Smooth muscle cell (in vitro differentiated cells): Measurements from ENCODE around the gene HKDC1. TPM values are rescaled to one million over a fixed set of nuclear protein-coding genes. Genes with fewer than 3 reads are reported as not detected.

ENCODE experiments used
- DNase-seq: peaks from one replicate; lab custom pipeline; 2025; ENCODE audit not compliant: unreplicated experiment; lab: John Stamatoyannopoulos, UW
- H2AFZ ChIP-seq: fragments of 200-600 bp; sonication (generic); 2 replicates; pipeline ENCODE4 v1.6.0; 2016; ENCODE audit warnings: antibody characterized with exemption, low read depth, mild to moderate bottlenecking
- H3F3A ChIP-seq: fragments of 200-600 bp; sonication (generic); 2 replicates; pipeline ENCODE4 v1.6.0; 2017; ENCODE audit warnings: antibody characterized with exemption, low read depth
- H3K27ac ChIP-seq: fragments of 200-600 bp; sonication (generic); 2 replicates; pipeline ENCODE4 v1.5.1; 2016; ENCODE audit warnings: low read depth, mild to moderate bottlenecking
- H3K27me3 ChIP-seq: fragments of 200-600 bp; sonication (generic); 2 replicates; pipeline ENCODE4 v1.6.1; 2016; ENCODE audit warnings: low read depth, mild to moderate bottlenecking
- H3K36me3 ChIP-seq: fragments of 200-600 bp; sonication (generic); 2 replicates; pipeline ENCODE4 v1.5.1; 2016; ENCODE audit warnings: low read depth
- H3K4me1 ChIP-seq: fragments of 200-600 bp; sonication (generic); 2 replicates; pipeline ENCODE4 v1.5.1; 2016; ENCODE audit warnings: low read depth
- H3K4me2 ChIP-seq: fragments of 200-600 bp; sonication (generic); 2 replicates; pipeline ENCODE4 v1.6.0; 2016; ENCODE audit warnings: mild to moderate bottlenecking
- H3K4me3 ChIP-seq: fragments of 200-600 bp; sonication (generic); 2 replicates; pipeline ENCODE4 v1.5.1; 2016; ENCODE audit warnings: mild to moderate bottlenecking
- H3K79me2 ChIP-seq: fragments of 200-600 bp; sonication (generic); 2 replicates; pipeline ENCODE4 v1.6.0; 2016; ENCODE audit warnings: low read depth, mild to moderate bottlenecking
- H3K9ac ChIP-seq: fragments of 200-600 bp; sonication (generic); 2 replicates; pipeline ENCODE4 v1.6.0; 2016; ENCODE audit warnings: low read depth
- H3K9me3 ChIP-seq: fragments of 200-600 bp; sonication (generic); replicated peaks from 2 replicates; pipeline ENCODE4 v1.5.1; 2016; ENCODE audit warnings: low read depth
- H4K20me1 ChIP-seq: fragments of 200-600 bp; sonication (generic); 2 replicates; pipeline ENCODE4 v1.6.0; 2016; ENCODE audit warnings: low read depth
- CTCF ChIP-seq: fragments of 200-600 bp; sonication (generic); IDR thresholded peaks from 2 replicates; pipeline ENCODE4 v1.5.1; 2017; ENCODE audit warnings: borderline replicate concordance, mild to moderate bottlenecking, antibody characterized with exemption; ENCODE audit not compliant: insufficient read depth, poor library complexity, severe bottlenecking
- WGBS: methylation state at CpG from one replicate; pipeline ENCODE4 v1.1.7; 2016; ENCODE audit warnings: low lambda C conversion rate; 5-methylcytosine and 5-hydroxymethylcytosine counted together
- polyA plus RNA-seq: library from polyadenylated mRNA; unstranded; fragments of >200 nt; fragmentation: Nextera tagmentation; extraction: Ambion mirVana; gene quantifications from 2 replicates; pipeline ENCODE4 v1.2.1, GENCODE V29; 2016
- total RNA-seq: library from RNA; depleted of rRNA; stranded (reverse); fragments of >200 nt; gene quantifications from 2 replicates; pipeline ENCODE4 v1.2.3, GENCODE V29; 2014

The HKDC1 gene
- total and polyA plus RNA-seq, 2 experiments from 2014 or later = 0.09 to 0.27 TPM

- H3K36me3 ChIP-seq = no peaks in the 10 kb centered on the region
- 84% methylated on average over 7 of the region's 7 CpGs for WGBS
These were observed 34.7 kb downstream of the HKDC1 start for GRCh38 chr10:69254877-69255276.

GRCh38 chr10:69259547-69260243 is 39.6 kb downstream of the HKDC1 start:
- no peak overlapping the region for H3K4me2 ChIP-seq
- H3K27me3 ChIP-seq = no peaks in the 10 kb centered on the region
- TF ChIP-seq CTCF = no peak
- H3F3A ChIP-seq = no peaks in the 10 kb centered on the region
- H3K4me1 ChIP-seq = no peaks in the 10 kb centered on the region
- no peaks in the 10 kb centered on the region for H4K20me1 ChIP-seq
- no peak overlapping the region for H3K9ac ChIP-seq
- no peaks in the 10 kb centered on the region for H3K9me3 ChIP-seq
- DNase-seq = no peak
- WGBS = 98% methylated on average over 3 of the region's 3 CpGs
- H3K27ac ChIP-seq = no peak overlapping the region
- H3K36me3 ChIP-seq = no peaks in the 10 kb centered on the region
- H3K79me2 ChIP-seq = no peaks in the 10 kb centered on the region
- no peak overlapping the region for H3K4me3 ChIP-seq
- H2AFZ ChIP-seq = no peak overlapping the region

More at GRCh38 chr10:69254877-69255276, 34.7 kb downstream of the HKDC1 start:
- H3K79me2 ChIP-seq = no peaks in the 10 kb centered on the region
- no peak overlapping the region for H2AFZ ChIP-seq
- no peak overlapping the region for H3K9ac ChIP-seq
- no peaks in the 10 kb centered on the region for H4K20me1 ChIP-seq
- H3K4me3 ChIP-seq = no peak overlapping the region
- no peak for TF ChIP-seq CTCF
- no peak for DNase-seq
- no peaks in the 10 kb centered on the region for H3K27me3 ChIP-seq
- no peaks in the 10 kb centered on the region for H3K9me3 ChIP-seq
- H3K4me2 ChIP-seq = no peak overlapping the region
- H3K27ac ChIP-seq = no peak overlapping the region
- H3F3A ChIP-seq = no peaks in the 10 kb centered on the region
- no peaks in the 10 kb centered on the region for H3K4me1 ChIP-seq

- no peaks in the 10 kb centered on the region for H3K9me3 ChIP-seq
- H3K4me3 ChIP-seq = no peak overlapping the region
- no peak overlapping the region for H2AFZ ChIP-seq
- H3K36me3 ChIP-seq = no peaks in the 10 kb centered on the region
- no peak overlapping the region for H3K27ac ChIP-seq
- no peak for TF ChIP-seq CTCF
- no peak overlapping the region for H3K4me2 ChIP-seq
- no peaks in the 10 kb centered on the region for H4K20me1 ChIP-seq
- no peak for DNase-seq
- no peaks in the 10 kb centered on the region for H3K79me2 ChIP-seq
- 96% methylated on average over 8 of the region's 8 CpGs for WGBS
- no peaks in the 10 kb centered on the region for H3F3A ChIP-seq
- H3K9ac ChIP-seq = no peak overlapping the region
- H3K27me3 ChIP-seq = no peaks in the 10 kb centered on the region
- H3K4me1 ChIP-seq = no peaks in the 10 kb centered on the region
These were observed 41.1 kb downstream of the HKDC1 start for GRCh38 chr10:69261184-69261583.

GRCh38 chr10:69262292-69262751 is 42.2 kb downstream of the HKDC1 start:
- H2AFZ ChIP-seq = no peak overlapping the region
- no peaks in the 10 kb centered on the region for H3K79me2 ChIP-seq
- 95% methylated on average over 3 of the region's 3 CpGs for WGBS
- H3K4me3 ChIP-seq = no peak overlapping the region
- no peak overlapping the region for H3K9ac ChIP-seq
- H4K20me1 ChIP-seq = no peaks in the 10 kb centered on the region
- H3K9me3 ChIP-seq = no peaks in the 10 kb centered on the region
- no peaks in the 10 kb centered on the region for H3K27me3 ChIP-seq
- H3K36me3 ChIP-seq = no peaks in the 10 kb centered on the region
- H3K4me2 ChIP-seq = no peak overlapping the region
- H3K4me1 ChIP-seq = no peaks in the 10 kb centered on the region
- no peak for TF ChIP-seq CTCF
- DNase-seq = no peak
- no peak overlapping the region for H3K27ac ChIP-seq
- H3F3A ChIP-seq = no peaks in the 10 kb centered on the region
